Glomerular visceral epithelial cell (primary cell): ENCODE measurements around the gene SETBP1.
"Not testable (repeated sequence)": the region's sequence is repeated elsewhere in the genome, so short reads cannot be mapped to it uniquely, and the experiment has no call there.

Source experiments
- DNase-seq: peaks from one replicate; pipeline ENCODE4 v3.0.0-alpha.2; 2016; ENCODE audit errors: extremely low spot score

The SETBP1 gene

DNA sequence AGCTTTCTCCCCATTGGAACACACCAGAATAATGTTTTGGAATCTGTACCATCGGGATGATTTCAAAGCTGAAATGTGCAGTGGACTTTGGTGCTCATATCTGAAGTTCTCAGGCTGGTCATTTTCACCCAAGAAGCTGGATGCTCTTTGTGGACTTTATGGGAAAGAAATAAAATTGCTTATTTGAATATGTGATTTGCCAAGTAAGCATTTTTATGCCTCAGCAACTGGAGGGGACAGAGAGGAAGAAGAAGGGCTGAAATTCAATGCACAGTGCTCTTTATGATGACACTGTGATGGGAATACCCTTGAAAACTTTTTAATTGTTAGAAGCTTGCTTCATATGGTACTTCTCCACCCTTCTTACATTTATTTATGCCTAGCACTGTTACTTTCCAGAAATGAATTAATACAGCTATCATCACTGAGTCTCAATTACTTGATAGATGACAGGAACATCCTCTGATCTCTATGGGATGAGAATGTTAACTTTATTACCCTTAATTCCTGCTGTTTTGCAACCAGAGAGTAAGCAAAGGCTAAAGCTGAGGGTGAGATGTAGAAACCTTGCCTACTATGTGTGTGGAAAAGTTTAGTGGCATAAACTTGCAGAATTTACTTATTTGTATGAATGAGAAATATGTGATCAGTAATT is 23.6 kb downstream of the SETBP1 start:
- no peak for DNase-seq

DNA sequence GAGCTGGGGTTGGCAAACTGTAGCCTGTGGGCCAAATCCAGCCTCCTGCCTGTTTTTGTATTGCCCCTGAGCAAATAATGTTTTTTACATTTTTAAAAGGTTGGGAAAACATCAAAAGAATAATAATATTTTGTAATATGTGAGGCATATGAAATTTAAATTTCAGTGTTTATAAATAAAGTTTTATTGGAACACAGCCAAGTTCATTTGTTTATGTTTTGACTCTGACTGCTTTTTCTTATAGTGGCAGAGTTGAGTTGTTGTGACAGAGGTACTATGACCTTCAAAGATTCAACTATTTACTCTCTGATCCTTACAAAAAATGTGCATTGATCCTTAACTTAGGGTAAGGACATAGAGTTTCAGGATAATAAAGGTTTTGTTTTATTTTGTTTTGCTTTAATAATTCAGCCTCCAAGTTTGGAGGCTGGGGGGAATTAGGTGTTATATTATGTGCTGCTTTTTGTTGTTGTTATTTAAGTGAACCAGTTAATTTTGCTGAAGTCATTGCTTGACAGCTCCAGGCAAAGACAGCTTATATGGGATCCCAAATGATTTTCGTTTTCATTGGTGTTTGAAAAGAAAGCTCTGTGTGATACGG is 24.5 kb downstream of the SETBP1 start:
- DNase-seq = no peak

DNA sequence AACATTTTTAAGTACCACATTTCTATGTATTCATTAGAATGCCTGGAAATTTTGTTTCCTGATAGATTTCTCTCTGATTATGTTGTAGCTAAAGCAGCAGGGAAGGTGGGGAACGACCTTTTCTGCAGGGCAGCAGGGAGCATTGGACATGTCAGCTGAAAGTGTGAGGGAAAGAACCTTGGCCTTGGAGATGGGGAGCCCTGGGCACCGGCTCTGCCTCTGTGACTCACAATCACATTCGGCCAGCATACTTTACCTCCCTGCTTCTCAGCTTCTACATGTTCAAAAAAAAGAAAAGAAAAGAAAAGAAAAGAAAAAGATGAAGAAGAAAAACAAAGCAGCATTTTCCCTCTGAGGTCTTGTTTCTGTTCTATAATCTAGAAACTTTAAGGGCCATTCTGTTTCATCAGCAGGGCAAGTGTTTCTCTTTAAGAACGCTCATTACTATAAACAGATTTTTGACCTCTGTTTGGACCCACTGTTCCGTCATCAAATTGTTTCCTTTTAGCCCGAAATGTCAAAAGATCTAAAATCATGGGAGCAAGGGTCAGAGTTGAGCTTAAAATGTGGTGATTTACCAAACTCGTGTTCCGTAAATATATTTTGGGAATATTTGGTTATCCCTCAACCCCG is 27.9 kb downstream of the SETBP1 start:
- no peak for DNase-seq

DNA sequence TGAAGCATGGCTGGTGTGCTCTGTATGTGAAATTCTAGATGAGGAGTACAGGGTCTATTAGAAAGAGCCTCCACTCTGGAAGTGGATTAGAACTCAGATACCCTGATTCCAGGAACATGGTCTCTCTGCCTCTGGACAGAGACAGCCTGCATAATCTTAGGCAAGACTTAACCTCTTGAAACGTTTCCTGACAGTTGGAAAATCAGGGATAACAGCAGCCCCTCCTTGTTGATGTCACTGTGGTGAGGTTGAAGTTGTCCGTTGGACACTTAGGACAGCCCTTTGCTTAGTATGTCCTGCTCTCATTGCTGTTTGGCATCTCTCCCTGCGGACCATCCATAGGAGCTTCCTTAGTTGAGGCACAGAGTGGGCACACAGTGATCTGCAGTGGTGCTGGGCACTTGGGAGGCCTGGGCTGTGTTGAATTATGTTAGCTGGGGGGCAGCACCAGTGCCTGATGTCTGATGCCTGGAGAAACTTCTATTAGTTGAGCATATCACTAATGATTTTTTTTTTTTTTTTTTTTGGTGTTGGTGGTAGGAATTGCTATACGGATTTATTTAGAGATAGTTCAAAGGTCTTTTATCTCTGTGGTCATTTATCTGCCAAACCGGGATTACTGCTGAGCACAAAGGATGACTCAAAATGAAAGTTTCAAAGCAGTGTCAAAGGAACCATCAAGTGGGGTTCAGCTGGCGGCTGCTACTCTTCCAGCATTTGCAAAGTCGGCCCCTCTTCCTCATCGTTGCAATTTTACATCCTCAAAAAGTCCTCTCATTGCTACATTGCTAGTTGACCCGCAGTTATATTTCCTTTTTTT is 28.8 kb downstream of the SETBP1 start:
- DNase-seq = no peak

DNA sequence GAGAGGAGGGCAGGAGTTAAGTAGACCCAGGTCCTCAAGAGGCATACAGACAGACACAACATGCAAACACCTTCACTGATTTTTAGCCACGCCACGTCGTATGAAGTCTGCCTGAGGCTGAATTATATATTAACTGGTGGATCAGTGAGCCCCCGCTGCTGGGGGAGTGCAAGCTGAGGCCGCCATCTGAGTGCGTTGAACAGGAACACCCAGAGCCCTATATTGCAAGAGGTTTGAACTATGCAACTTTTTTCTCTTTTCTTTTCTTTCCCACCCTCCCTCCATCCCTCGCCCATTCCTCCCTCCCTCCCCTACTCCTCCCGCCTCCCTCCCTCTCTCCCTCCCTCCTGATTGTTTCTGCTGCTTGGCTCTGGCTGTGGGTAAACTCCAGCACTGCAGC is 30.2 kb downstream of the SETBP1 start:
- DNase-seq = no peak

DNA sequence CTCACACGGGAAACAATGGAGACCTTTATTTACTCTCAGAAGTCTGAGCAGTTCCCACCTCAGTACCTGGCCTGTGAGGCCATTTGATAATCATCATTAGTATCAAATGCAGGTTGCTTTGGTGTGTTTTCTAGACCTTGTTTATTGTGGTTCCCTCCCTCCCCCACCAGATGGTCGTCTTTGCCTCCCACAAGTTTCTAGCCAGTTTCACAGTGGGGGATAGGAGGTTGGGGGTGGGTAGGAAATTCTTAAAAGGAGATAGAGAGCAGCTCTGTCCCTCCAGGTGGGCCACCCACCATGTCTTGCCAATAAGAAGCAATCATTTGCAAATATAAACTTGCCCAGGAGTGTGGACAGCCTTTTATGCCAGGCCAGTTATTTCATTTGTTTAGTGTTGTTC is 31.3 kb downstream of the SETBP1 start:
- DNase-seq = no peak

DNA sequence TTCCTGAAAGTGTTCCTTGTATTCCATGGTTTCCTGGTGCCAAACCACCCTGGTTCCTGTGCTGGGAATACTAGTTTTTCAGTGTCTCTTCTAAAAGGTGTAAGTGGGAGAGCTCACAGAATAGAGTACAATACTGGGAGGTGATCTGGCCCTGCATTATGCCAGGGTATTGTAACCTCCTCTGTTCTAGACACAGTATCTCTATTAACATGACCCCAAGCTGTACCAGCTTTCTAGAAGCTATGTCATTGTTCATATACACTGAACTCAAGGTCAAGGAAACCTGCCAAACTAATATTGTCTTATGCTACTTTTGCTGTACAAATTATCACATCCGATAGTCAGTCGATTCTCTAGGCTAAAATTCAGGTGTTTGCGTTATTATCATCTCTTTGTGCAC is 32.7 kb downstream of the SETBP1 start:
- no peak for DNase-seq

DNA sequence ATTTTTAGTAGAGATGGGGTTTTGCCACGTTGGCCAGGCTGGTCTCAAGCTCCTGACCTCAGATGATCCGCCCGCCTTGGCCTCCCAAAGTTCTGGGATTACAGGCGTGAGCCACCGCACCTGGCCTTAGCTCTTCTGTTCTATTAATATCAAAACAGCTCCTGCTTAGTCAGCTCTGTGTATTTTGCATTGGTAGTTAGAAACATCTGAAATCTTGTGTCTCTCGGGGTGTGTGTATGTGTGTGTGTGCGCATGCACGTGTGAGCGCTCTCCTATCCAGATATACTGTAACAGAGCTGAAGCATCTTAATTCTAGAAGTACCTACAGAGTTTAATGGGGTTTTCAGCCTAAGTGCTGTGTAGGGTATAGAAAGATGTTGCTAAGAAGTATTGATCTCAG is 33.7 kb downstream of the SETBP1 start:
- no peak for DNase-seq

DNA sequence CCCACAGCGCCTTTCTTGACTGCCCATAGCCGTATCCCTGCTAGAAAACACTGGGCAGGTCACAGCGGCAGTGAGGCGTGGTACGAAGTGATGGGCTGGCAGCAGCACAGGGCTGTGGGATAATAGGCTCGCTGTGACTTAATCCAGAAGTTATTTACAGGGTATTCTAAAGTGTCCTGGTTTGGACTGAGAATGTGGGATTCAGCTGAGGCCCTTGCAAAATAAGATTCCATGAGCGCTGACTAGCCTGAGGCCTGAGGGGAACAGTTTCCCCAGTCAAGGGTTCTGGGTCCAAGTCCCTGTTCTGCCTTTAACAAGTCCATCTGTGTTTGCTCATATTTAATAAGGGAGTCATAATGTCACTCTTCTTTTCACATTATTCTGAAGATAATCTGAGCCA is 34.6 kb downstream of the SETBP1 start:
- peak; percentile 83 for DNase-seq

DNA sequence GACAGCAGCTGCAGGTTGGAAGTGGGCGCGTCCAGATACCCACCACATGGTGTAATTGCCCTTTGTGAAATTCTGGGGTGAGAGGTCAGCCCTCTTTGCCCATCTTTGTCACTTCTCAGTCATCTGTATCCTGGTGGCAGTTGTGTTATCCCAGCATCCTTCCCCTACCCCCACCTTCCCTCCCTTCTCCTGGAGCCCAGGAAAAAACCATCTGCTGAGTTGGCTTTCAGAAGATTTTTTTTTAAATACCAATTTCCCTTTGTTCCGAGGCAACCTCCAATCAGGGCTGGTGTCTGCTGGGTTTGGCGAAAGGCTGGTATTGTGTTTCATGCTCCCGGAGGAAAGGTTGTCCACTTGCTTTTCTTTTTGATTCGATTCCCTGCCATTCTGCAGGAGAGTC is 35.2 kb downstream of the SETBP1 start:
- DNase-seq = no peak

DNA sequence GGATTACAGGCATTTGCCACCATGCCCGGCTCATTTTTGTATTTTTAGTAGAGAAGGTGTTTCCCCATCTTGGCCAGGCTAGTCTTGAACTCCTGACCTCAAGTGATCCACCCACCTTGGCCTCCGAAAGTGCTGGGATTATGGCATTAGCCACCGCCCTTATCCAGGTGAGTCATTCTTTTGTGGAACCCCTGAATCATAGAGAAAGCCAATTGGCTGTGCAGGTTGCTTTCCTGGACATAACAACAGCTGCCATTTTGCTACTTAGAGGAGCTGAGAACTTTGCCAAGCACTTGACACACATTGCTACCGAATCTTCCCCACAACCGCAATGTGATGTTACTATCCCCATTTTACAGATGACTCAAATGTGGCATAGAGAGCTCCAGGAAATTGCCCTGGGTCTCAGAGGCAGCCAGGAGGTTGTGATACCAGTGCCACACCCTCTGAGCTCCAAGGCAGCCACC is 36.0 kb downstream of the SETBP1 start:
- DNase-seq = no peak

DNA sequence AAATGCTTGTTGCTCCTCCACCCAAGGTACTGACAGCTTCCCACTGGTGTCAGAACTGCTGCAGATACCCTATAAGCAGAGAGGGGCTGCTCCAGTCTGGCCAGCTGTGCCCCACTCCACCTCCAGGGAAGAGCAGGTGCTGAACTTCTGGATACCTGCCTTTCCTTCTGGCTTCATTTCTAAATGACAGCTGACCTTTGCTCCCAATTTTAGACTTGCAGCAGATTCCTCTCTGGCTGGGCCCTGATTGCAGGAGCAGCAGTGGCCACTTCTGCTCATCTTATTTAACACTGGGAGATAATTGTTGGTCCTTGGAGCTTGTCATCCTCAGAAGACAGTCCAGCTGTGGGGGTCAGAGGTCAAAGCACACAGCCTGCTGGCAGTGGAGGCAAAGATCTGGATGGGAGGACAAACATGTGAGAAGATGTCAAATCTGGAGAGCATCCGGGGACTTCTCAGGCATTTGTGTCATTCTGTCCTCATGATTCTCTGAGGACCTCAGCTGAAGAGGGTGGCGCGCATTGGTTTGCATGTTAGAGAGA is 38.9 kb downstream of the SETBP1 start:
- no peak for DNase-seq

DNA sequence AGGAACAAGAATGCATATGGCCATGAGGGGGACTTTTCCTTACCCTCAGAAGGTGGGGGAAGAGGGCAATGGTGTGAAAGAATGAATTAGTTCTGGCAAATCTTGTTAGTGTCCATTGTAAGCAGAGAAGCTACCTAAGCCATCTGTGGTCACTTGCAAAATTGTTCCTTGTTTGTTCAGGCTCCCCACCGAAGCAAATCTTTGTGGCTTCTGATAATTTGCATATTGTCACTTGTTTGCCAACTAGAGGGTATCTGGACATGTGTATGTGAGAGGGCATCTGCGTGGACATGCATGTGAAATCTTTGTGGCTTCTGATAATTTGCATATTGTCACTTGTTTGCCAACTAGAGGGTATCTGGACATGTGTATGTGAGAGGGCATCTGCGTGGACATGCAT is 41.1 kb downstream of the SETBP1 start:
- not testable (repeated sequence) for DNase-seq

DNA sequence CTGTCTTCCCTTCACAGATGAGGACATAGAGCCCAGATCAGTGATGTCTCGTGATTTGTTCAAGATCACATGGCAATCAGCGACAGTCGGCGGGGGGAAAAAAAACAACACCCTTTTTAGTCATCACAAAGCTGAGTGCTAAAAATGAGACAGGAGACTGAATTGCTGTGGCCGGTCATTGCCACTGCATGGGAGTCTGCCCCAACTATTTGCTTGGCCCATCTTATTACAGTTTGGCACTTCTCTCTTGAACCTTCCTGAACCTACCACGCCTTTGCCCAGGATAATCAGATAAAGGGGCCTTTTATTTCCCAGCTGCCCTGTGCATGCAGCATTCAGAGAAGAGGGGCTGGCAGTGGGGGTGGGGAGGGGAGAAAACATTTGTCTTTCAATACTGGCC is 42.7 kb downstream of the SETBP1 start:
- DNase-seq = no peak

DNA sequence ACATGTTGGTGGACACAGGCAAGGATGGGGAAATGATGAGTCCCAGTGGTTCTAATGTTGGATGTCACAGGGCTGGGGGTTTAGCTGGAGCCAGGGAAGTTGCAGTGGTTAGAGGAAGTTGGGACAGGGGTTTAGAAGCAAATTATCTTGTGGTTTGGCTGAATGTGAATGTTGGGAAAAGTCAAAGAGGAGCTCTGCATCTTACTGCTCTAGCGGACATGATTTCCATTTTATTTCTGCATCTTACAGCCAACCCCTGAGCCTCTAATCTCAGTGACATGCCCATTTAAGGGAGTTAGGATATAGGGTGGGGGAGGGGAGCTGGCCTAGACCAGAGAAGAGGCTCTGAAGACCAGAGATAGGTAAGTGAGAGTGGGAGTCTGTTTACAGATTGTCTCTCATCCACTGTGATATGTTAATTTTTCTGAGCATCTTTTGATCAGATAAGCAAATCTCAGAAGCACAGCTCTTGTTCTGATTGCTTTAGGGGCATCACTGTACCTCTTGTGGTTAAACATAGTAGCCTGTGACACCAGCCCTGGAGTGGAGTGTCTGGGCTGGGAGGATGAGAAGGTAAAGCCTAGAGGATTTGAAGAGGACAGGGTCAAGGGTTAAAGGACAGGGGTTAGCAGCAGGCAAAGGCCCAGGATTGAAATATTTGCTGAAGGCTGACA is 43.6 kb downstream of the SETBP1 start:
- DNase-seq = no peak

DNA sequence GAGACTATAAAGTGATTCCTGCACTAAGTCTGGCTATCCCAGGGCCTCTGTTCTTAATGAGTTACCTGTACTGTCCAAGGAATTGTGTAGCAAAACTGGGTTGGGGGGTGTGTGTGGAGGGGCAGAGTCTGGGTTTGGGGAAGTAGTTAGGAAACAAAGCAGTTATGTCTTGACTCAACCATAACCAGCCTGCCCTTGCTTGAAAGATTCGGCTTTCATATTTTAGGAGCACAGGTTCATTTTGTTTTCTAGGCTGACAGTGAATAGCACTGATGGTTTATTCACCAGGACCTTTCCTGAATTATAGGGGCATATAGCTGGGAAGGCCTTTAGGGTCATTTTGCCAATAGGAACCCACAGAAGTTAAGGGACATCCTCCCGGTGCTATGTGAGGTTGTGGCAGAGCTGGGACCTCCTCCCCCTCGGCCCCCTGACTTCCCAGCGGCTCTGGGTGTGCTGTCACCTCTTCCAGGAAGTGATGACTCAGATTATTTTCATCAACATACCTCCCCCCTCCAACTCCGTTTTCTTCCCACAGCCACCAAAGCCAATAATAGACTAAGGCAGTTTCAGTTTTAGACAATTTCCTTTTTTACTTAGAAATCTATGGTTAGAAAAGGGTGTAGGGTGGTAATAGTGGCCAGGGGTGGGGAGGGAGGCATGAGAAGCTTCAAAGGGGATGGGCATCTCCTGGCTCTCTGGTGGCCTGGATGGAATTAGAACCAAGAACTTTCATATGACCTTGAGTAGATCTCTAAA is 44.8 kb downstream of the SETBP1 start:
- peak; percentile 27 for DNase-seq

DNA sequence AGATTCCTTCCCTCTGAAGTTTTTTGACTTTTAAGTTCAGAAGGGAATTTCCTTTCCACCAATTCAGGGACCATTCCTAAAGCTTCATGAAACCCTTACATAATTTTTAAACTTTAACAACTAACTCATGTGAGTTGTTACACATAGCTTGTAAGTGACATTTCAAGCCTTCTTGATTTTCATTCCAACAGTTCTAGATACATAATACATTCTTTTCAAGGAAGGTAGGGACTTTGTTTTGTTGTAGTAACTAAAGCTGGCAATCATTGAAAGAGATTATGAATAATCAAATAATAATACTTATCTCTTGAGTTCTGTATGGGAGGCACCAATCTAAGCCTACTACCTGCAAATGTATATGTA is 45.4 kb downstream of the SETBP1 start:
- DNase-seq = no peak

DNA sequence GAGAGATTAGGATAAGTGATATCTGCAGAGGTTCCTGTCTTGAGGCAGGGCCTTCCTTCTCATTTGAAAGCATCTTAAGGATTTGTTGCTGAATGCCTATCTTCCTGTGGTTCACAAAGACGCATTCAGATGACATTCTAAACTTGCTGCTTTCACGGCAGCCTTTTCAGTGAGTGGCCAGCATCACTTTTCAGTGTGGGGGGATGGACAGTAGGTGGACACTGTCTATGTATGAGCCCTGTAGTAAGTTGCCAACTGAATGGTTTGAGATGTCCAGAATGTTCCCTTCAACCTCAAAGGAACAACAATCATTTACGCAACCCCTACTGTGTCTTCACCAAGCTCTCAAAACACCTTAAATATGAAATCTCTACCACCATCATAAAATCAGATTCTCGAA is 46.6 kb downstream of the SETBP1 start:
- no peak for DNase-seq

DNA sequence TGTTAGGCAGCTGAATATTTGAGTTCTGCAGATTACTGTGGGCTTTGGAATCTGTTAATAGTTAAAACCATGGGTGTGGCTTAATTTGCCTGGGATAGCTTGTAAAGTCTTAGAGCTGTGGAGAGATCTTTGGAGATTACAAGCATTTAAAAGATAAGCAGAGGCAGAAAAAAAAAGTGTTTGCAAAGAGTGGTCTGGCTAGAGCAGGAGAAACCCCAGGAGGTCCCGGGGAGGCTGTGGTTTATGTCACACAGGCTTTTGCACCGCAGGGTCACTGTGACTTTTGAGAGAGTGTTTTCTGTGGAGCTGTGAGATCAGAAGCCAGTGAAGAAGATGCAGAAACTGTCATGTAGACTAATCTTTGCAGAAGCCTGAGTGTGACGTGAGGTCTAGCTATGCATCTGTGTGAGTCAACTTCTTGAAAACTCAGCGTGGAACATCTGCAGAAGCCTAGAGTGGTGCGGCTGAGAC is 49.0 kb downstream of the SETBP1 start:
- DNase-seq = no peak

DNA sequence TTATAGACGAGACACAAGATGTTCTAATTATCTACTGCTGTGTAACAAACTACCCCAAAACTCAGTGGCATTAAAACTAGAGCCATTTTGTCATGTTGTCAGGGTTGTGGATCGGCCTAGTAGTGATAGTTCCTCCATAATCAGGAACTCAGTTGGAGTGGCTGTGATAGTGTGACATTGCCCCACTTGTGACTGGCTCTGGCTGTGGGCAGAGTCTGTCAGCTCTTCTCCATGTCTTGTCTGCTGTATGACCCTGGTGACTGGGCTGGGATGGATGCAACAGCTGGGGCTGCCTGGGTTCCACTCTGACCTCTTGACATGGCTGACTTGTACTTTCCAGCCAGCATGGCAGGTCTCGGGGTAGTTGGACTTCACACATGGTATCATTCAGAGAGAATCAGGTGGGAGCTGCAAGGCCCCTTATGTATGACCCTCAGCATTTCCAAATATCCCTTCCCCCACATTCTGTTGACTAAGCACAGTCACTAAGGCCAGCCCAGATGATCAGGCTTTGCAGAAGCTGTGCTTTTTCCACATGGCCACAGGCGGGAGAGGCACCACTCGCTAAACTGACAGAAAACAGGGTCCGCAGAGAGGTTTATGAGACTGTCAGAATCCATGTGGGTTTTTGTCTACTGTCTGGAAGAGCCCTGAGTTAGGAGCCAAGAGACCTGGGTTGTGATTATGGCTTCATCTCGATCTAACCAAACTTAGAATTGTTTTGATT is 50.3 kb downstream of the SETBP1 start:
- DNase-seq = no peak
